ENCODE results near the gene LLGL1. TPM values are rescaled to one million over a fixed set of nuclear protein-coding genes. Genes with fewer than 3 reads are reported as not detected.

LLGL1 gene
- total and polyA plus RNA-seq, 2 donors = 24.5 to 25.6 TPM

DNA sequence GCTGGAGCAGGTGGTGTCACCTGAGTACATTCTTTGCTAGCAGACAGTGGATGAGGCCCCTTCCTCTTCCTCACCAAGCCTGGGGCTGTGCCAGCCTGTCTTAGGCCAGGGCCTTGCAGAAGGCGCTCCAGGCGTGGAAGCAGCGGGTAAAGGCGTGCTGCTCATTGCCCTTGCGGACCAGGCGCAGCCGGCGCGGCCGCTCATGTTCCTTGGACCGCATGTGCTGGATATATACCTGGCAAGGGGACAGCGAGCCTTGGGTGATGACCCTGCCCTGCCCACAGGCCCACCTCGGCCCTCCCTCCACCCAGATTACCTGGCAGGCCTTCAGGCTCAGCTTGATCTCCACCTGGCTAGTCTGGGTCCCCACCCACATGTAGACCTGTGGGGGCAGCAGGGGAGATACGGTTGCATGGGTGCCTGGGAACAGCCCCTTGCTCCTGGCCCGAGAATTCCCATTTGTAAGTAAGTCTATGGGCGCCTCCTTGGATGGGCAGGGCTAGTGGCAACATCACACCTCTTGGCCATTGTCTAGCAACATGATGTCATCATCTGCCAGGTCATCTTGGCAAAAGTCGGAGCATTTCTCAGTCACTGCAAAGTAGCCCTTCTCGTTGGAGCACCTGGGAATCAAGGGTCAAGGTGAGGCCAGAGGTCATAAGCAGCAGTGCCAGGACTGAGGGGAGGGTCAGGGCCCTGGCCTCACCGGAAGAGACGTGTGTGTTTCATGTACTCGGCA is 19.8 kb downstream of the LLGL1 start:
- Histone ChIP-seq H3K27ac (ENCODE audit: low read depth) (no peak overlapping the region), H3K36me3 (ENCODE audit: insufficient read depth) (peaks cover 6% of the 10 kb centered on the region), H3K4me3 (ENCODE audit: low read depth, low read length) (no peak overlapping the region), H3K4me1 (ENCODE audit: insufficient read depth) (no peaks in the 10 kb centered on the region)
- 87% methylated on average over 21 of the region's 21 CpGs for WGBS
- DNase-seq (ENCODE audit: extremely low spot score) = no peak

DNA sequence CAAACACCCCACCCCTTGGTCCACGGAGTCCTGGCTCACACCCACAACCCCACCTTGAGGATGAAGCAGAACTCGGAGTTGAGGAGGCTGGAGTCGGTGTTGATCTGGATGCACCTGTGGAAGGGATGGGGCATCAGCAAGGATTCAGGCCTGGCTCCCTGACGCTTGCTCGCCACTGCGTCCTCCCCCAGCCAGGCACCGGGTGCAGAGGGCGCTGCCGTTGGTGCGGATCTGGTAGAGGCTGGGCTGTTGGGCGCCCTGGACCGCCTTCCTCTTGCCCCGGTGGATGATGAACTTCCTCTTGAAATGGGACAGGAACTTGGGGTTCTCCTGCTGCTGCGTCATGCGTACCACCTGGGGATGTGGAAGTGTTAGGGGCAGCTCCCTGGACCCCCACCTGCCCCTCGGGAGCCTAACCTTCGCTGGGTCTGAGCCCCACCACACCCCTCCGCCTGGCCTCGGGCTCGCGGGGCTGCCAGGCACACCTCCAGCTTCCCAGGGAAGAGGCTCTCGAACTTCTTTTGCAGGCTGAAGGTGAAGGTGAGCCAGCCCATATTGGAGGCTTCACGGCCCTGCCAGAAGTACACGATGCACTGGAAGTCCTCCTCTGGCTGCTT is 20.8 kb downstream of the LLGL1 start:
- WGBS = 88% methylated on average over 24 of the region's 24 CpGs
- DNase-seq (ENCODE audit: extremely low spot score) = no peak
- Histone ChIP-seq H3K4me3 (ENCODE audit: low read depth, low read length) (no peak overlapping the region), H3K4me1 (ENCODE audit: insufficient read depth) (no peaks in the 10 kb centered on the region), H3K27ac (ENCODE audit: low read depth) (no peak overlapping the region), H3K36me3 (ENCODE audit: insufficient read depth) (peaks cover 5% of the 10 kb centered on the region)

DNA sequence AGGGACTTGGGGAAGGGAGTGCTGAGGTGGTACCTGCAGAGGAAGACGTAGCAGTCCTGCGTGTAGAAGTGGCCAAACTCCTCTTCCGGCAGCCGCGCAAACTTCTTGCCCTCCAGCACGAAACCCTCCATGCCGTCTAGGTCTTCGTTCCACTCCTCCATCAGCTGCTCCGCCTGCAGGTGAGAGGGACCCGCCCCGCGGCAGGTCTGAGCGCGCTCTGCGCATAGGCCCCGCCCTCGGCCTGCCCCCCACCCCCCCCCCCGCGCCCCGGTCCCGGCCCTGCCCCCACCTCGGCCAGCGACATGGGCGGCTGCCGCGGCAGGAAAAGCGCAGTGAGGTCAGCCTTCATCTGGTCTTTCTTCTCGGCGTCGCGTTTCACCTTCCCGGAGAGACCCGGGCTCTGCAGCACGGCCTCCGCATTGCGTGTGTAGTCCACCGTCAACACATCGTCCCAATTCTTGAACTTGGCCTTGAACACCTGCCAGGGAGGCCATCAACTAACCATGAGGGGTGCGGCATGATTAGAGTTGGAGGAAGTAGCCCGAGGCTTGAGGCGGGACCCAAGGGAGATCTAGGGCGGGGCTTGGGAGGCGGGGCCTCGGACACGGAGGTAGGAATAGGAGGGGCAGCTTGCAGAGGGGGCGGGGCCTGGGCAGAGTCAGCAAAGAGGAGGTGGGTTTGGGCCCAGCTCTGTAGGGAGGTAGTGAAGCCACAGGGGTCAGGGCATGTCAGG is 21.6 kb downstream of the LLGL1 start:
- no peak overlapping the region for H3K27ac ChIP-seq (ENCODE audit: low read depth)
- no peak for DNase-seq (ENCODE audit: extremely low spot score)
- WGBS = 38% methylated on average over 46 of the region's 46 CpGs
- H3K4me1 ChIP-seq (ENCODE audit: insufficient read depth) = no peaks in the 10 kb centered on the region
- H3K4me3 ChIP-seq (ENCODE audit: low read depth, low read length) = no peak overlapping the region
- peaks cover 3% of the 10 kb centered on the region for H3K36me3 ChIP-seq (ENCODE audit: insufficient read depth)

DNA sequence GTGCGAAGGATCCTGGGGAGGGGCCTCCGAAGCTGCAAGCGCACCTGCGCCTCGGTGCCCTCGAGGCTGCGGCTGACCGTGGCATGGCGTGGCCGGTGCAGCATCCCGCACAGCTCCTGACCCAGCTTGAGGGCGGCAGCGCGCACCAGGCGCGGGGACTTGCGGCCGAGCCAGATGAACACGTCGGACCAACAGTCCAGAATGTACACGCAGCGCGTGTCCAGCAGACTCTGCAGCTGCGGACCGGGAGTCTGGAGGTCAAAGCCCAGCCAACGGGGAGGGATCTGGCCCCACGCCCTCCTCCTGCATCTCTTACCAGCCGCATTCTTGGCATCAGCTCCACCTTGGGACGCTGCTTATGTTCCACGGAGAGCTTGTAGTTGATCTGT is 22.2 kb downstream of the LLGL1 start:
- H3K4me1 ChIP-seq (ENCODE audit: insufficient read depth) = no peaks in the 10 kb centered on the region

DNA sequence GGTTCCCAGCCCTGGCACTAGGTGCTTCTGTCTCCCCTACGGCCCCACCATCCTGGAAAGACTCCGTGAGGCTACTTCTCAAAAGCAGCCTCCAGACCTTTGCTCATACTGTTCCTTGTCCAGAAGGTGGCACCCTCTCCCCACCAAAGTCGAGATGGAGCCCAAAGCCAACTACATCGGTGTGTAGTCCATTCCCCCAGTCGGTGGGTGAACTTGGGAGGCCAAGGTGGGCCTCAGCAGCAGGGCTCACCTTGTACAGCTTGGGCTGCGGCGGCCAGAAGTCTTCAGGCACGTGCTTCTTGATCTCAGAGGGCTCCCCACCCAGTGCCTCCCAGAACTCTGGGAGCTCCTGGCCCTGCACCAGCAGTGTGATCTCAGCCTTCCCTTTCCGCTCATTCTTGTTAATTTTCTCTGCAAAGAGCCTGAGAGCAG is 22.9 kb downstream of the LLGL1 start:
- DNase-seq (ENCODE audit: extremely low spot score) = no peak

More for the DNA sequence above, 22.2 kb downstream of the LLGL1 start:
- H3K36me3 ChIP-seq (ENCODE audit: insufficient read depth) = peaks cover 3% of the 10 kb centered on the region
- no peak overlapping the region for H3K4me3 ChIP-seq (ENCODE audit: low read depth, low read length)
- DNase-seq (ENCODE audit: extremely low spot score) = no peak
- 81% methylated on average over 30 of the region's 30 CpGs for WGBS
- H3K27ac ChIP-seq (ENCODE audit: low read depth) = no peak overlapping the region

DNA sequence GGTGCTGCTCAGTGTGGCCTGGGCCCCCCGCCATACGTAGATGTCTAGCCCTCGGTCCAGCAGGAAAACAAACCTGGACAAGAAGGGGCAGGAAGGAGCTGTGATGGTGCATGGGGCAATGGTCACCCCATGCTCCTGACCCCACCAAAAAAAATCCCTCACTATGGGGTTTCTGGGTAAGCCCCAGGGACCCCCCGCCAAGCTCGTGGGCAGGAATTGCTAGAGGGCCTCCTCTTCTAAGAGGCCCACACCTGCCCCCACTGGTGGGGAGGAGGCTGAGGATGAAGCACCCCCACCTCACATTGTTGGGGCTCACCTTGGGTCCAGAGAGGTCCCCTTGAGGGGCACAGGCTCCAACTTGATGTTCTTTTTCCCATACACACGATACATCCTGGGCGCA is 23.4 kb downstream of the LLGL1 start:
- no peak for DNase-seq (ENCODE audit: extremely low spot score)
- 93% methylated on average over 7 of the region's 7 CpGs for WGBS
- Histone ChIP-seq H3K36me3 (ENCODE audit: insufficient read depth) (peaks cover 3% of the 10 kb centered on the region), H3K4me1 (ENCODE audit: insufficient read depth) (no peaks in the 10 kb centered on the region), H3K27ac (ENCODE audit: low read depth) (no peak overlapping the region), H3K4me3 (ENCODE audit: low read depth, low read length) (no peak overlapping the region)

More for the DNA sequence above, 22.9 kb downstream of the LLGL1 start:
- 23% methylated on average over 9 of the region's 9 CpGs for WGBS
- no peak overlapping the region for H3K27ac ChIP-seq (ENCODE audit: low read depth)
- H3K4me3 ChIP-seq (ENCODE audit: low read depth, low read length) = no peak overlapping the region
- no peaks in the 10 kb centered on the region for H3K4me1 ChIP-seq (ENCODE audit: insufficient read depth)
- peaks cover 3% of the 10 kb centered on the region for H3K36me3 ChIP-seq (ENCODE audit: insufficient read depth)

DNA sequence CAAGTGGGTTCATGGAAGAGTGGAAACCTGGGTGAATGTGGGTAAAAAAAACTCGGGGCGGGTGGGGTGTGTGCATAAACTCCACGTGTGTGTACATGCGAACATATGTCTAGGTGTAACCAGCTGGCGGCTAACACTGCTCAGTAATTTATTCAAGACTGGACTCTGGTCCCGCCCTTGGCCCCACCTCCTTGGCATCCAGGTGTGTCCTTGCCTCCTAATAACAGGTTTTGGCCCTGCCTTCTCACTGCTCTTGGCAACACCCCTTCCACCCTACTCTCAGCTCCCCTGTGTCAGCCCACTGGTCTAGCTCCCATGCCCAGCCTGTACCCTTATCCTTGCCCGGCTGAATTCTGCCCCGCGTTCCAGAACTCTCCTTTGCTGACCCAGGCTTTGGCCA is 24.8 kb downstream of the LLGL1 start:
- DNase-seq (ENCODE audit: extremely low spot score) = no peak
- no peaks in the 10 kb centered on the region for H3K4me1 ChIP-seq (ENCODE audit: insufficient read depth)
- H3K27ac ChIP-seq (ENCODE audit: low read depth) = no peak overlapping the region
- 81% methylated on average over 9 of the region's 9 CpGs for WGBS
- peaks cover 5% of the 10 kb centered on the region for H3K36me3 ChIP-seq (ENCODE audit: insufficient read depth)
- H3K4me3 ChIP-seq (ENCODE audit: low read depth, low read length) = no peak overlapping the region

DNA sequence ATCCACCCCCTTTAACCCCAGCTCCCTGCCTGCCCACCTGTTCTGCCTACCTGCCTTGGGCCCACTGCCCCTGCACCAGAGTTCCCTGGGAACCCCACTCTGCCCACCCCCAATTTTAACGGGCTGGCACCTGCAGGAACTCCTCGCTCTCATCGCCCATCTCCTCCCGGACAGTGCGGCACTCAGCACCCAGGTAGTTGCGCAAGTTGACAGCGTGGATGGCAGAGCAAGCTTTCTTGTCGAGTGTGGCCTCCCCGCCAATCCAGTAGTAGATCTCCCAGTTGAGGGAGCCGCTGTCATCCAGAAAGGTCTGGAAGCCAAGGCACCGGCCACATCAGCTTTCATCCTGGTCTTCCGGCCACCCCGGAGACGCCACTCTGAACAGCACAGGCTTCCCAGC is 25.3 kb downstream of the LLGL1 start:
- no peak for DNase-seq (ENCODE audit: extremely low spot score)
- H3K36me3 ChIP-seq (ENCODE audit: insufficient read depth) = peaks cover 5% of the 10 kb centered on the region
- 93% methylated on average over 14 of the region's 14 CpGs for WGBS

DNA sequence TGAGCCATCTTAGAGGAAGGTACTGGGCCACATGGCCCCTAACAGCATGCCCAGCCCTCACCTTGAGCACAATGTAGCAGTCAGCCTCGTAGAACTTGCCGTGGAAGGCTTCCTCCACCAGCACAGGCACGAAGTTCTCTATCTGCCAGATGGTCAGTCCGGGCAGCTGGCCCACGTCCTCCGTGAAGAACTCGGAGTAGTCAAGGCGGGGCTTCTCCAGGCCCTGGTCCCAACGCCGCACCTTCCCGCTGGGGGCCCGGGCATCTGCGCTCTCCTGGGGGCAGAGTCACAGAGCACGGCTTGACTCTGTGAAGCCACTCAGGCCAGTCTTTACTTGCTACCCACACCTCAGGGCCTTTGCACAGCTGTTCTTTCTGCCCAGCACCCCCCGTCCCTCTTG is 25.8 kb downstream of the LLGL1 start:
- WGBS = 73% methylated on average over 15 of the region's 15 CpGs
- peaks cover 5% of the 10 kb centered on the region for H3K36me3 ChIP-seq (ENCODE audit: insufficient read depth)

More for the DNA sequence above, 25.3 kb downstream of the LLGL1 start:
- Histone ChIP-seq H3K27ac (ENCODE audit: low read depth) (no peak overlapping the region), H3K4me1 (ENCODE audit: insufficient read depth) (no peaks in the 10 kb centered on the region), H3K4me3 (ENCODE audit: low read depth, low read length) (no peak overlapping the region)

DNA sequence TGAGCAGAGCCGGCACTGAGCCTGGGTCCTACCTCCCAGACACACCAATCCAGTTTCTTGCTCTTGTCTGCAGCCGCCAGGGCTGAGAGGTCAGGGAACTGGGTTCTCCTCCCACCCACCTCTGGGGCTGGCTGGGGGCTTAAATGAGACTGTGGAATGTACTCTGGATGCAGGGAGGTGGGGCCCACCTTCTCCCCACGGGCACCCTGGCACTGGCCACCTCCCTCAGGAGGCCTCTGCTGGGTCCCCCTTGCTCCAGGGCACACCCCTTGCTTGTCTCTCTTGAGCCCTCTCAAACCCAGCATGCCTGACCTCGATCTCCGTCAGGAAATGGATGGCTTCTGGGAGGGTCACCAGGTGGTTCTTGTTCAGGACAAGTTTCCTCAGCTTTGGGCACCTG is 26.7 kb downstream of the LLGL1 start:
- 81% methylated on average over 5 of the region's 5 CpGs for WGBS
- no peak overlapping the region for H3K27ac ChIP-seq (ENCODE audit: low read depth)
- peaks cover 5% of the 10 kb centered on the region for H3K36me3 ChIP-seq (ENCODE audit: insufficient read depth)
- peaks cover under 1% of the 10 kb centered on the region for H3K4me1 ChIP-seq (ENCODE audit: insufficient read depth)
- no peak overlapping the region for H3K4me3 ChIP-seq (ENCODE audit: low read depth, low read length)
- no peak for DNase-seq (ENCODE audit: extremely low spot score)

More for the DNA sequence above, 25.8 kb downstream of the LLGL1 start:
- no peak for DNase-seq (ENCODE audit: extremely low spot score)
- no peak overlapping the region for H3K4me3 ChIP-seq (ENCODE audit: low read depth, low read length)
- no peak overlapping the region for H3K27ac ChIP-seq (ENCODE audit: low read depth)
- H3K4me1 ChIP-seq (ENCODE audit: insufficient read depth) = no peaks in the 10 kb centered on the region

DNA sequence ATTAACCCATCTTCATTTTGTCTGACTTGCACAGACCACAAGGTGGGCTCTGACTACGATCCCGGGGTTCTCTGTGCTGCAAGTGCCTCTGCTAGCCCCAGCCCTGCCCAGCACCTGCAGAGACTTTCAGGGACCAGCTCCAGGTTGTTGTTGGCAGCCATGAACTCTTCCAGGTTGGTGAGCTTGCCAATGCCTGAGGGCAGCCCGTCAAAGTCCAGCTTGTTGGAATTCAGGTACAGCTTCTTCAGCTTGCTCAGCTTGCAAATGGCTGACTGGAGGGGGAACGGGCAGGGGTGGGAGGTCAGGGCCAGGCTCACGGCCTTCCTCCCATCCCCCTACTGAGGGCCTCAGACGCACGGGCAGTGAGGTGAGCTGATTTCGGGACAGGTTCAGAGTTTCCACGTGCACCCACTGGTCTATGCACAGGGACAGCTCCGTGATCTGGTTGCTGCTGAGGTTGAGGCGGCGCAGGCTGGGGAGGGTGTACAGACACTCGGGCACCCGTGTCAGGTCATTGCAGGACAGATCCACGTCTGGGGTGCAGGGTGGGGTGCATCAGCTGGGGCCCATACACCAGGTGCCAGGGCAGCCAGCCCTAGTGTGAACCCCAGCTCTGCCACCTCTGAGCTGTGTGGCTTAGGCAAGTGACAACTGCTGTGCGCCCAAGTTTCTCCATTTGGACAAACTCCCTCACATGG is 27.9 kb downstream of the LLGL1 start:
- peaks cover 5% of the 10 kb centered on the region for H3K36me3 ChIP-seq (ENCODE audit: insufficient read depth)
- H3K4me3 ChIP-seq (ENCODE audit: low read depth, low read length) = no peak overlapping the region
- WGBS = 87% methylated on average over 16 of the region's 16 CpGs
- peaks cover 3% of the 10 kb centered on the region for H3K4me1 ChIP-seq (ENCODE audit: insufficient read depth)
- DNase-seq (ENCODE audit: extremely low spot score) = no peak
- H3K27ac ChIP-seq (ENCODE audit: low read depth) = no peak overlapping the region

DNA sequence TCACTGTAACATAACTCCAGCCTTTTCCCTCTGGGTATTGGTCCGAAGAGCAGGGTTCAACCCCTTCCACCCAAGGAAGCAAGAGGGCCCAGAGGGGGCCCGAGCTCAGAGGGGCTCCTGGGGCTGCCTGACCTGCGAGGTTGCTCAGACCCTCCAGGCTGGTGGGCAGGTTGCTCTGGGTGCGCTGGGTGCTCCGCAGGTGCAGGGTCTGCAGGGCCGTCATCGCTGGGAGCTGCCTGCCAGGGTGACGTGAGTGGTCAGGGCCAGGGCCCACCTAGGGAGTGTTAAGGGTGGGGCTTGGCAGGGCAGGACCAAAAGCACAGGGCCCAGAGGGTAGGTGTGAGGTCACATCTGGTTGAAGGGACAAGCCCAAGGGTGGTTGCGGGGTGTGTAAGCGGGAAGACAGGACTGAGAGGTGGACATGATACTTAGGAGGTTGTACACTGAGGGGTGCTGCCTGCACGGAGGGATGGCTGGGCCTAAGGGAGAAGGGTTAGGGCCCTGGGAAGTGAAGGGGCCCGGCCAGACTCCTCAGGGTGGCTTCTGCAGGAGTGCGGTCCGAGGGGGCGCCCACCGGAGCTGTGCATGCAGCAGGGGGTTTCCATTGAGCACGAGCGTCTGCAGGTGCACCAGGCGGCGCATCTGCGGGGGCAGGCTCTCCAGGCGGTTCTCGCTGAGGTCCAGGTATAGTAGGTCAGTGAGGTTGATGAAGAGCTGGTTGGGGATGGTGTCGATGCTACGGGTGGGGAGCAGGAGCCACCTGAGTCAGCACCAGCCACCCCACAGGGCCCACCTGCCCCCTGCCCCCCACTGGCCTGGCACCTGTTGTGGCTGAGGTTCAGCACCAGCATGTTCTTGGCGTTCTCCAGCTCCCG is 28.7 kb downstream of the LLGL1 start:
- peaks cover 3% of the 10 kb centered on the region for H3K4me1 ChIP-seq (ENCODE audit: insufficient read depth)
- no peak overlapping the region for H3K4me3 ChIP-seq (ENCODE audit: low read depth, low read length)
- H3K36me3 ChIP-seq (ENCODE audit: insufficient read depth) = peaks cover 5% of the 10 kb centered on the region
- 90% methylated on average over 27 of the region's 27 CpGs for WGBS
- no peak for DNase-seq (ENCODE audit: extremely low spot score)
- H3K27ac ChIP-seq (ENCODE audit: low read depth) = no peak overlapping the region
